KOPT-K1 (cell line): Measurements from ENCODE around the gene SMCHD1.
"Not testable (repeated sequence)": the region's sequence is repeated elsewhere in the genome, so short reads cannot be mapped to it uniquely, and the experiment has no call there.

Experiments used
- H3K27ac ChIP-seq: fragments of 200-600 bp; sonication (generic); 2 replicates; pipeline ENCODE4 v1.5.1; 2016; ENCODE audit warnings: antibody characterized with exemption, mild to moderate bottlenecking, low read depth, low read length; ENCODE audit not compliant: poor library complexity, severe bottlenecking
- H3K36me3 ChIP-seq: fragments of 200-600 bp; sonication (generic); 2 replicates; pipeline ENCODE4 v1.5.1; 2017; ENCODE audit warnings: antibody characterized with exemption, mild to moderate bottlenecking, low read length, moderate library complexity; ENCODE audit not compliant: insufficient read depth
- H3K9me3 ChIP-seq: fragments of 200-600 bp; sonication (generic); 2 replicates; pipeline ENCODE4 v1.5.1; 2017; ENCODE audit warnings: antibody characterized with exemption, low read length, mild to moderate bottlenecking; ENCODE audit not compliant: insufficient read depth, poor library complexity, severe bottlenecking

Gene SMCHD1

DNA sequence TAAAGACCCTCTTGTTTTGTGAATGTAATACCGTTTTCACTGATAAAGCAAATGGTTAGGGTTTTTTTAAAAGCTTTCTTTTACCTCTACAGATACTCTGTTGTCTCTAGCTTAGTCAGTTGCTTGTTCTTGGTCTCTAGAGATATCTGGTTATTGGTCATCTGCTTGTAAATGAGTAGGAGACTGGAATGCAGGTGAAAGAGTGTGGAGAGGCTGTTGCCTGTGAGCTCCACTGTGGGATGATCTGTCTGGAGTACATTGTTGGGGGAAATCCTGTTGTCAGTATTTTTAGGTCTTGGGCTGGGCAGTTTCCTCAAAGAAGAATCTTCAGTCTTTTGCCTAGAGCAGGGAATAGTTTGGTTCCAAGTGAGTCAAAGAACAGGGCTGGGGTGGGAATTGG, 67.7 kb downstream of the SMCHD1 start:
- H3K27ac ChIP-seq: no peak overlapping the region
- peaks cover 98% of the 10 kb centered on the region for H3K36me3 ChIP-seq

DNA sequence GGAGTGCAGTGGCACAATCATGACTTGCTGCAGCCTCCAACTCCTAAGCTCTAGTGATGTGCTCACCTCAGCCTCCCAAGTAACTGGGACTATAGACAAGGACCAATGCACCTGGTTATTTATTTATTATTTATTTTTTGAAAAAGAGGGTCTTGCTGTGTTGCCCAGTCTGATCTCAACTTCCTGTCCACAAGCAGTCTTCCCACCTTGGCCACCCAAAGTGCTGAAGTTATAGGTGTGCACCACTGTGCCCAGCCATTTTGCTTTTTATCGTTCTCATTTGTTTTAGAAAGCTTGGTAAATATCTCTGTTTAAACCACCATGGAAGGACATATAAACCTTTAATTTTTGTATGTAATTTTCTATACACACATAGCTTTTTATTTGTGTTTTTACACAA, 74.2 kb downstream of the SMCHD1 start:
- Histone ChIP-seq H3K9me3 (no peaks in the 10 kb centered on the region), H3K36me3 (peaks cover 99% of the 10 kb centered on the region), H3K27ac (no peak overlapping the region)

More for the DNA sequence above, 67.7 kb downstream of the SMCHD1 start:
- H3K9me3 ChIP-seq: no peaks in the 10 kb centered on the region

- no peak overlapping the region for H3K27ac ChIP-seq
- H3K36me3 ChIP-seq: peaks cover 98% of the 10 kb centered on the region
- H3K9me3 ChIP-seq: no peaks in the 10 kb centered on the region
Observed at GRCh38 chr18:2736823-2737222, 81.3 kb downstream of the SMCHD1 start.

- H3K36me3 ChIP-seq: peaks cover 98% of the 10 kb centered on the region
- not testable (repeated sequence) for H3K9me3 ChIP-seq, H3K27ac ChIP-seq
Observed at GRCh38 chr18:2740082-2740481, 84.6 kb downstream of the SMCHD1 start.

DNA sequence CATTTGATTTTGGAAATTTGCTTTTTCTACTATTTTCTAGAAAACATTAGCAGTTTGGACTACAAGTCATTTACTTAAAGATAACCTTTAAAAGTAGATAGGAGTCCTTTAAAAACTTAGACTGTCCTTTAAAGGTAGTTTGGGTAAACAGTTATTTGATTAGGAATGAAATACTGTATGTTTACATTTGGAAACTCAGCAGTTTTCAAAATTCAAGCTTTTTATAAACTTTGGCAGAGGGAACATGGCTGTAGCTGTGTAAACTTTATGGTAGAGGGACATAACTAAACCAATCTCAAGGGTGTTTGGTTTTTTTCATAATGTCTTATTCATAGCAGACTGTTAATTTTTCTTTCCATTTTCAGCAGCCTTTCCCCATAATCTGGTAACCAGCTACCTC, 90.7 kb downstream of the SMCHD1 start:
- no peak overlapping the region for H3K27ac ChIP-seq
- H3K36me3 ChIP-seq: peaks cover 98% of the 10 kb centered on the region
- H3K9me3 ChIP-seq: no peaks in the 10 kb centered on the region

DNA sequence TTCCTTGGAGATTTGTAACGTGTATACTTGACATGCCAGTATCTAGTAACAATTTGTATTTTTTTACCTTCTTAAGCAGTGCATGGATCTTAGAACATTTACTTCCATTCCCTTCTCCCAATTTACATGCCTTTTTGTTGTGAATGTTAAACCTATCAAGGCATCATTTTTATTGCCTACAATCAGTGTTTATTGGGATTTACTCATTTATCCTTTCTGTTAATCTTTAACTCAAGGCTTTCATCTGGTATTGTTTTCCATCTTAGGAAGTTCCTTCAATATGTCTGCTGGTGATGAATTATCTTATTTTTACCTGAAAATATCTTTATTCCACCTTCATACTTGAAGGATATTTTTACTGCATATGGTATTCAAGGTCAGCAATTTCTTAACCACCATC, 102.8 kb downstream of the SMCHD1 start:
- no peaks in the 10 kb centered on the region for H3K9me3 ChIP-seq
- H3K27ac ChIP-seq: no peak overlapping the region
- peaks cover 87% of the 10 kb centered on the region for H3K36me3 ChIP-seq

- peaks cover 99% of the 10 kb centered on the region for H3K36me3 ChIP-seq
Observed at GRCh38 chr18:2774669-2775068, 119.1 kb downstream of the SMCHD1 start.

DNA sequence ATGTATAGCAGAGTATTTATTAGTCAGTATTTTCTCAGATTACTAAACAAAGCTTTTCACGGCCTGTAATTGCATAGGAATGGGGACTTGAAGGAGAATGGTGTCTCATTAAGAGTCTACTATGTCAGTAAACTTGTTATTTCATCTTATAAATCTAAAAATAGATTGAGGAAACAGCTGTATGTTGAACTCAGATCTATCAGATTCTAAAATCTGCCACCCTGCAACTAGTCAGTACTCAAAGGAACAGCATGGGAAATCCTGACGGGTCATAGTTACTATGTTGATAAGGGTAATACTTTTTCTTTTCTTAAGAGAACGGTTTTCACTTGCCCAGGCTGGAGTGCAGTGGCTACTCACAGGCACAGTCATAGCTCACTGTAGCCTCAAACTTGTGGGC, 121.1 kb downstream of the SMCHD1 start:
- no peaks in the 10 kb centered on the region for H3K9me3 ChIP-seq

More at GRCh38 chr18:2774669-2775068, 119.1 kb downstream of the SMCHD1 start:
- no peak overlapping the region for H3K27ac ChIP-seq
- H3K9me3 ChIP-seq: no peaks in the 10 kb centered on the region

GRCh38 chr18:2777241-2777640, 121.7 kb downstream of the SMCHD1 start:
- H3K27ac ChIP-seq: no peak overlapping the region
- H3K9me3 ChIP-seq: no peaks in the 10 kb centered on the region
- peaks cover 97% of the 10 kb centered on the region for H3K36me3 ChIP-seq

More for the DNA sequence above, 121.1 kb downstream of the SMCHD1 start:
- Histone ChIP-seq H3K27ac (no peak overlapping the region), H3K36me3 (peaks cover 97% of the 10 kb centered on the region)

- peaks cover 97% of the 10 kb centered on the region for H3K36me3 ChIP-seq
- H3K9me3 ChIP-seq: no peaks in the 10 kb centered on the region
- H3K27ac ChIP-seq: no peak overlapping the region
Observed at GRCh38 chr18:2780750-2781149, 125.2 kb downstream of the SMCHD1 start.

DNA sequence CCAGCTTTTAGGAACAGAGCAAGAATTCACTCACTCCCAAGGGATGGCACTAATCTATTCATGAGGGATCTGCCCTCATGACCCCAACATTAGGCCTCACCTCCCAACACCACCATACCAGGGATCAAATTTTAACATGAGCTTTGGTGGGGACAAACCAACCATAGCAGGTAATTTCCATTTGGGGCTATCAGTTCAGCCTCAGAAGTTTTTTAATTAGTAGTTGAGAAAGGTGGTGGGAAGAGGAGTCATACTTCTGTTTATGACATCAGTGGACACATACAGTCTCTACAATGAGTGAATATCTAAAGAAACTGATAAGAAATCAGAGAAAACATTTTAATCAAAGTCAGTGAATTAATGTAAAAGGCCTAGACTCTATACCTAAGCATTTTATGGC, 131.7 kb downstream of the SMCHD1 start:
- H3K9me3 ChIP-seq: no peaks in the 10 kb centered on the region
- no peak overlapping the region for H3K27ac ChIP-seq
- H3K36me3 ChIP-seq: peaks cover 98% of the 10 kb centered on the region

DNA sequence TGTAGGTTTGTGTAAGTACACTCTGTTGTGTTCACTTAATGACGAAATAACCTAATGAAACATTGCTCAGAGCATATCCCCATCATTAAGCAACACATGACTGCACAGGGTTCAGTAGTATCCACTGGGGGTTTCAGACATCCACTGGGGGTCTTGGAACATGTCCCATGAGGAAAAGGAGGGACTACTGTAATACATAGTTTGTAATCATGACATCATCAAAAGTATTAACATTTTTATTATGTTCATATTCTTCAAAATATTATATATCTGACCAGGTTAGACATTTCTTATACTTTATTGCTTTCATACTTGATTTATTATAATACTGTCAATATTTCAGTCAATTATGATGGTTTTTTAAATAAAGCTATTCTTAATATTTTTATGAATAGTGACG, 136.9 kb downstream of the SMCHD1 start:
- Histone ChIP-seq H3K36me3 (peaks cover 98% of the 10 kb centered on the region), H3K27ac (no peak overlapping the region), H3K9me3 (no peaks in the 10 kb centered on the region)

DNA sequence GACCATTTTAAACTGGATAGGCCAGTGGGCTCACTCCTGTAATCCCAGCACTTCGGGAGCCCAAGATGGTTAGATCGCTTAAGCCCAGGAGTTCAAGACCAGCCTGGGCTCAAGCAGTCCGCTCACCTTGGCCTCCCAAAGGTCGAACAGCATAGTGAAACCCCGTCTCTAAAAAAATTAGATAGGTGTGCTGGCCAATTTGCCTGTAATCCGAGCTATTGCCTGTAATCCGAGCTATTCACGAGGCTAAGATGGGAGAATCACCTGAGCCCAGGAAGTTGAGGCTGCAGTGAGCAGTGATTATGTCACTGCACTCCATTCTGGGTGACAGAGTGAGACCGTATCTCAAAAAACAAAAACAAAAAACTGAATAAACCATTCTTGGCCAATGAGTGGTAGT, 138.6 kb downstream of the SMCHD1 start:
- Histone ChIP-seq H3K27ac (no peak overlapping the region), H3K9me3 (no peaks in the 10 kb centered on the region), H3K36me3 (peaks cover 99% of the 10 kb centered on the region)

GRCh38 chr18:2797951-2798350, 142.4 kb downstream of the SMCHD1 start:
- peaks cover 99% of the 10 kb centered on the region for H3K36me3 ChIP-seq
- H3K9me3 ChIP-seq: no peaks in the 10 kb centered on the region
- H3K27ac ChIP-seq: no peak overlapping the region

GRCh38 chr18:2799369-2799768, 143.8 kb downstream of the SMCHD1 start:
- H3K36me3 ChIP-seq: peaks cover 98% of the 10 kb centered on the region
- no peak overlapping the region for H3K27ac ChIP-seq
- H3K9me3 ChIP-seq: no peaks in the 10 kb centered on the region

DNA sequence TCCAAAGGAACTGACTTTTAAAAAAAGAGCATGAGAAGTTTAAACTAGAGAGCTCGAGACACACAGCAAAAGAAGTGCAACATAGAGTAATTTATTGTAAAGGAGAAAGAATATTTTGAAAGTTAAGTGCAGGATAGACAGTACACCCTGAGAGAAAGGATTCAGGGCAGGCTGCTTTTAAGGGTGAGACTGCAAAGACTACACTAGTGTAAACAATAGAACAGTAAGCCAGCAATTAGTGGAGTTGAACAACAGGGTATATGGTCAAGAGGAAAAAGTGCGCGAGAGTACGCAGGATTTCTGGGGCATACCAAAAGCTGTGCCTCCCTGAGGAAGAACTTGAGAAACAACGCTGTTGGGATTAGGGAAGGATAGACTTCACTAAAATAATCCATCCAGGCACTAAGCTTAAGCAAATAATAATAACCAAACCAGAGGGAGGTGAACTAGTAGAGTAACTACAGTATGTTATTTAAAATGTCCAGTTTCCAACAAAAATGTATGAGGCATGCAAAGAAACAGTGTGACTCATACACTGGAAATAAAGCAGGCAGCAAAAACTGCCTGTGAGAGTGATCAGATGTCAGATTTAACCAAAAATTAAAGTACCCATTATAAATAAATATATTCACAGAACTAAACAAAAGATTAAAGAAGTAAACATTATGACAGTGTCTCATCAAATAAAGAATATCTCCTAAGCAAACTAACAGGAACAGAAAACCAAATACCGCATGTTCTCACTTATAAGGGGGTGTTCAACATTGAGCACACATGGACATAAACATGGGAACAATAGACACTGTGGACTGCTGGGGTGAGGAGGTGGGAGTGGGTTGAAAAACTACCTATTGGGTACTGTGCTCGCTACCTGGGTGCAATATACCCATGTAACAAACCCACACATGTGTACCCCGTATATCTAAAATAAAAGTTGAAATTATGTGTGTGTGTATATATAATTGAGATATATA, 150.7 kb downstream of the SMCHD1 start:
- peaks cover 13% of the 10 kb centered on the region for H3K9me3 ChIP-seq
- no peak overlapping the region for H3K27ac ChIP-seq
- peaks cover 51% of the 10 kb centered on the region for H3K36me3 ChIP-seq
